Measurements from ENCODE around the gene STAT2. TPM values are rescaled to one million over a fixed set of nuclear protein-coding genes. Genes with fewer than 3 reads are reported as not detected.

STAT2 gene
- total RNA-seq, 1 donor from 2014 or later: 75.0 TPM

Other genes with a start within 250 kb of the STAT2 start
- 3,925 and 4,057 TPM in 2 replicates for gene RPL41, start 243.5 kb downstream of the STAT2 start, total RNA-seq
- 7.7 and 9.2 TPM in 2 replicates for gene ZC3H10, start 241.8 kb downstream of the STAT2 start, total RNA-seq
- gene ESYT1, start 231.8 kb downstream of the STAT2 start, total RNA-seq: 154 TPM in 2 replicates
- 89.7 and 94.3 TPM in 2 replicates for gene MYL6B, start 207.5 kb downstream of the STAT2 start, total RNA-seq
- gene MYL6, start 201.7 kb downstream of the STAT2 start, total RNA-seq: 1,051 and 1,067 TPM in 2 replicates
- gene SMARCC2, start 170.6 kb downstream of the STAT2 start, total RNA-seq: 131 and 136 TPM in 2 replicates
- 38.5 TPM in 2 replicates for gene RNF41, start 138.2 kb downstream of the STAT2 start, total RNA-seq
- 77.3 and 86.8 TPM in 2 replicates for gene NABP2, start 135.8 kb downstream of the STAT2 start, total RNA-seq
- 0.39 and 1.4 TPM in 2 replicates for gene SLC39A5, start 130.1 kb downstream of the STAT2 start, total RNA-seq
- gene ANKRD52, start 101.7 kb downstream of the STAT2 start, total RNA-seq: 66.0 and 78.0 TPM in 2 replicates
- gene COQ10A, start 93.2 kb downstream of the STAT2 start, total RNA-seq: 15.9 and 17.0 TPM in 2 replicates
- 250 and 253 TPM in 2 replicates for gene CS, start 59.8 kb downstream of the STAT2 start, total RNA-seq
- gene CNPY2, start 44.1 kb downstream of the STAT2 start, total RNA-seq: 160 and 165 TPM in 2 replicates
- gene PAN2, start 26.1 kb downstream of the STAT2 start, total RNA-seq: 28.7 and 28.9 TPM in 2 replicates
- gene IL23A, start 21.2 kb downstream of the STAT2 start, total RNA-seq: 30.4 and 31.0 TPM in 2 replicates
- not detected in 2 replicates for gene APOF, start 2.8 kb upstream of the STAT2 start, total RNA-seq
- gene TIMELESS, start 89.3 kb upstream of the STAT2 start, total RNA-seq: 43.7 and 45.6 TPM in 2 replicates
- not detected in 2 replicates for gene MIP, start 94.5 kb upstream of the STAT2 start, total RNA-seq
- gene SPRYD4, start 108.5 kb upstream of the STAT2 start, total RNA-seq: 4.4 and 4.5 TPM in 2 replicates
- gene GLS2, start 128.1 kb upstream of the STAT2 start, total RNA-seq: 1.5 and 3.1 TPM in 2 replicates
- 7.9 and 11.0 TPM in 2 replicates for gene RBMS2, start 161.7 kb upstream of the STAT2 start, total RNA-seq

Measured in activated T-helper 2 cell treated with anti-CD3 and anti-CD28 coated beads, Interferon-gamma antibody, Interleukin-2, Interleukin-4, amounts not matched to agents 10 μg/mL and 5 μg/mL and 100 μg/mL, durations not matched to agents 14 hours and 24 hours and 36 hours (primary cell).